Esophagus squamous epithelium (tissue), 4 donors: ENCODE results near the gene STK11.

ENCODE experiments used
- POLR2A ChIP-seq, 4 donors: fragments of 450-650 bp; IDR thresholded peaks; one replicate each; pipeline ENCODE4 v1.6.1; 2017; ENCODE audit warnings: antibody characterized with exemption in 4 of 4, mild to moderate bottlenecking in 4 of 4, moderate library complexity in 3 of 4
- TF ChIP-seq, protein P1 (sequence below), 6 experiments: fragments of 450-650 bp in 4 of 6; fragments of 200-600 bp in 2 of 6; sonication (generic) in 2 of 6; IDR thresholded peaks; one replicate each; pipeline ENCODE4 v1.5.1; 2016 to 2019; ENCODE audit warnings: antibody characterized with exemption in 6 of 6, mild to moderate bottlenecking in 4 of 6, moderate library complexity in 4 of 6

DNA sequence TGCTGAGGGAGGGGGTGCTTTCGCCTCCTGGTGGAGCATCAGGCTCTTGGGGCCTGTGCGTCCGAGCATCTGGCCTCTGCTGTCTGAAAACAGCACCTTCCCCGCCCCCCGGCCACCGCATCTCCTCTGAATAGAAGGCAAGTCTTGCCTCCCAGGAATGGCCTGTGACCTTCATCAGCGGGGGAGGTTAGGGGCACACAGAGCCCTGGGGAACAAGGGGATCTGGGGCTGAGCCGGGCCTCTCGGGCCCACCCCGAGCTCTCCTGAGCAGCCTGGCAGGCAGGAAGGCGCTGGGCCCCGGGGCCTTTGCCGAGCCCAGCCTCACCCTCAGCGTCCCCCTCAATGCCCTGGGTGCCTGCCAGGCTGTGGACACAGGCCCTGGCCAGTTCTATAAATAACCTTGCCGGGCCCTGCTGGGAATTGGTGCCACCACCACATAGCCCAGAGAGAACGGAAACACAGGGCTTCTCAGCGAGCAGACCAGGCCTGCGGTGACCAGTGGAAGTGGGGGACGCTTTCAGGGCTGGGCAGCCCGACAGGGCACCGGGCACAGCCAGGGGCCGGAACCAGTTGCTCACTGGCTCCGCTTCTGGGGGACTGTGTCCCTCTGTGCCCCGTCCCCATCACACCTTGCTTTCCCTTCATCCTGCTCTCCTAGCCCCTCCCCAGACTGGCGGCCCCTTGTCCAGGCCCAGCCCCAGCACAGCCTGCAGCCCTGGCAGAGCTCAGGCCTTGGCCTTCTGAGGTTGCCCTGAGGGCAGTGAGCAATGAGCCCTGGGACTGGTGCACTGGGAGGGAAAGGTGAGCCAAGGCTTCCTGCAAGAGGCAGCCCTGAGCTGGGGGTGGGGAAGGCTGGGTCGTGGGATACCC lies 9.5 kb downstream of the STK11 start:
- no peak for TF ChIP-seq POLR2A (IDR thresholded peaks at IDR 0.05)
- TF ChIP-seq, protein P1, sequence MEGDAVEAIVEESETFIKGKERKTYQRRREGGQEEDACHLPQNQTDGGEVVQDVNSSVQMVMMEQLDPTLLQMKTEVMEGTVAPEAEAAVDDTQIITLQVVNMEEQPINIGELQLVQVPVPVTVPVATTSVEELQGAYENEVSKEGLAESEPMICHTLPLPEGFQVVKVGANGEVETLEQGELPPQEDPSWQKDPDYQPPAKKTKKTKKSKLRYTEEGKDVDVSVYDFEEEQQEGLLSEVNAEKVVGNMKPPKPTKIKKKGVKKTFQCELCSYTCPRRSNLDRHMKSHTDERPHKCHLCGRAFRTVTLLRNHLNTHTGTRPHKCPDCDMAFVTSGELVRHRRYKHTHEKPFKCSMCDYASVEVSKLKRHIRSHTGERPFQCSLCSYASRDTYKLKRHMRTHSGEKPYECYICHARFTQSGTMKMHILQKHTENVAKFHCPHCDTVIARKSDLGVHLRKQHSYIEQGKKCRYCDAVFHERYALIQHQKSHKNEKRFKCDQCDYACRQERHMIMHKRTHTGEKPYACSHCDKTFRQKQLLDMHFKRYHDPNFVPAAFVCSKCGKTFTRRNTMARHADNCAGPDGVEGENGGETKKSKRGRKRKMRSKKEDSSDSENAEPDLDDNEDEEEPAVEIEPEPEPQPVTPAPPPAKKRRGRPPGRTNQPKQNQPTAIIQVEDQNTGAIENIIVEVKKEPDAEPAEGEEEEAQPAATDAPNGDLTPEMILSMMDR (IDR thresholded peaks at IDR 0.05): no peak
